Measurements from ENCODE around the gene TF. TPM values are rescaled to one million over a fixed set of nuclear protein-coding genes. Genes with fewer than 3 reads are reported as not detected.

The TF gene
- total RNA-seq, 1 donor from 2014 or later, result 2.8 TPM

DNA sequence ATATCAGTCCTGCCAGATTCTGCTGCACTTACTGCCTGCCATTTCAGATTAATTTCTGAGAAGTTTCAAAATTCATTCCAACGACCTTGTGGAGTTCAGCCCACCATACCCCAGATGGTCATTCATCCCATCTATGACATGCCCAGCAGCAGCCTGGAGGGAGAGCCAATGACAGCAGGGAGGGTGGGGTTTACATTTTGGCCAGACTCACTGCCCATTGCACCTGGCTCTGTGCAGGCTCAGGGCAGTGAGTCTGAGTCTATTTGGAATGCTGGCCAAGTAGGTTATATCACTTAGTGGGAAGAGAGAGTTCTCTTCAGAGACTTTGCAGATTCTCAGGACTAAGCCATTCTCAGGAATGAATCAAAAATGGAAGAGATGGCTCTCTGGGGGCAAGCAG is 80.9 kb downstream of the TF start:
- Histone ChIP-seq H3K9me3 (no peaks in the 10 kb centered on the region), H3K27ac (no peak overlapping the region), H3K27me3 (ENCODE audit: low read depth) (no peaks in the 10 kb centered on the region), H3K36me3 (peaks cover 26% of the 10 kb centered on the region), H3K4me1 (no peaks in the 10 kb centered on the region), H3K4me3 (no peak overlapping the region)
- DNase-seq, result no peak
- intact Hi-C loops (cut with DNase I), result no loop called here
- no peak for ATAC-seq
- TF ChIP-seq, protein P1, sequence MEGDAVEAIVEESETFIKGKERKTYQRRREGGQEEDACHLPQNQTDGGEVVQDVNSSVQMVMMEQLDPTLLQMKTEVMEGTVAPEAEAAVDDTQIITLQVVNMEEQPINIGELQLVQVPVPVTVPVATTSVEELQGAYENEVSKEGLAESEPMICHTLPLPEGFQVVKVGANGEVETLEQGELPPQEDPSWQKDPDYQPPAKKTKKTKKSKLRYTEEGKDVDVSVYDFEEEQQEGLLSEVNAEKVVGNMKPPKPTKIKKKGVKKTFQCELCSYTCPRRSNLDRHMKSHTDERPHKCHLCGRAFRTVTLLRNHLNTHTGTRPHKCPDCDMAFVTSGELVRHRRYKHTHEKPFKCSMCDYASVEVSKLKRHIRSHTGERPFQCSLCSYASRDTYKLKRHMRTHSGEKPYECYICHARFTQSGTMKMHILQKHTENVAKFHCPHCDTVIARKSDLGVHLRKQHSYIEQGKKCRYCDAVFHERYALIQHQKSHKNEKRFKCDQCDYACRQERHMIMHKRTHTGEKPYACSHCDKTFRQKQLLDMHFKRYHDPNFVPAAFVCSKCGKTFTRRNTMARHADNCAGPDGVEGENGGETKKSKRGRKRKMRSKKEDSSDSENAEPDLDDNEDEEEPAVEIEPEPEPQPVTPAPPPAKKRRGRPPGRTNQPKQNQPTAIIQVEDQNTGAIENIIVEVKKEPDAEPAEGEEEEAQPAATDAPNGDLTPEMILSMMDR (IDR thresholded peaks at IDR 0.05), result no peak

DNA sequence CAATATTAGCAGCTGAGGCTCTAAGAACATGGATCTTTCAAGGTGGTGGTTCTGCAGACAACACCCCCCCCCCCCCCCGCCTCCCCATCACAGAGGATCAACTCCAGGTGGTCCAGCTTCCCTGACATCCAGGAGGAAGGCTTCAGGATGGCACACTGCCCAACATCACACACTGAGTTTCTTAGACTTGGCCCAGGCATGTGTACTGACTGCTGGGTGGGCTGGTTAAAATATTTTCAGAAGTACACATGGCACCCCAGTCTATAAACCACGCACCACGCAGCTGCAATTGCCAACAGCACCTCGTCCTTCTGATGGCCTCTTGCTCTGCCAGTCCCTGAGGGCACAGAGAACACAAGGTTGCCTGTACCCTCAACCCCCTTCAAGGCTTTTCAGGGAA is 81.5 kb downstream of the TF start:
- H3K36me3 ChIP-seq, result peaks cover 20% of the 10 kb centered on the region
- no peaks in the 10 kb centered on the region for H3K4me1 ChIP-seq
- H3K27ac ChIP-seq, result no peak overlapping the region
- ATAC-seq (no peak), DNase-seq (no peak)
- intact Hi-C loops (cut with DNase I), result no loop called here
- no peaks in the 10 kb centered on the region for H3K27me3 ChIP-seq (ENCODE audit: low read depth)
- TF ChIP-seq, protein P1 (IDR thresholded peaks at IDR 0.05), result no peak
- no peak overlapping the region for H3K4me3 ChIP-seq
- no peaks in the 10 kb centered on the region for H3K9me3 ChIP-seq

DNA sequence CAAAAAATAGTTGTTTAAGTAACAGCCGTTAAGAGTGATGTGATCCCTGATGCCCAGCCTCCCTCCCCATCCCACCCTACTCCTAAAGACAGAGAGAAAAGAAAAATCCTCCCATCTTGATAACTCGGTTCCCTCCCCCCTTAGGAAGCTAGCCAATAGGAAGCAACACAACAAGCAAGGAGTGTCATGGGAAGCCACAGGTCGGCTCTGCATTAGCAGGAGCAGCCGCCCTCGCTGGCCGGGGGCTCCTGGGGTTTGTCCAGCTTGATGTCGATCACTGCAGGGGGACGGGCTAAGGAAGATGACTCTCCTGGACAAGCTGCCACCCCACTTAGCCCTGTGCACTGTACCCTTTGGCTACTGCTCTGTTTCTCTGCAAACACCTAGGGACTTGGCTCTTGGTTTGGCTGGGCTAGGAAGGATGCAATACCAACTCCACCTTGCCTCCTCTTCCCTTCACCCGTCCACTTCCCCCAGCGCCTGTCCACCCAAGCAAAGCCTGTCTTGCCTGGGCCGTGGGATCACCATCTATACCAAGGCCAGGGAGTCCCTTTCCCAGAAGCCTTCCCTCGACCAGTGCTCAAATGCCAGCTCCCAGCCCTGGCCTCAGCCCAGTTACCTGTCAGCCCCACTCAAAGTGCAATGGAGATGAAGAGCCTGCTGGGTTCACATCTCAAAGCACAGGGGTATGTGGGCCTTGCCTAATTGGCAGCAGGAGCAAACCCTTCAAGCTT is 82.5 kb downstream of the TF start:
- TF ChIP-seq, protein P1 (IDR thresholded peaks at IDR 0.05), result no peak
- Histone ChIP-seq H3K9me3 (no peaks in the 10 kb centered on the region), H3K27me3 (ENCODE audit: low read depth) (no peaks in the 10 kb centered on the region), H3K36me3 (peaks cover 11% of the 10 kb centered on the region), H3K4me3 (no peak overlapping the region), H3K27ac (no peak overlapping the region), H3K4me1 (no peaks in the 10 kb centered on the region)
- DNase-seq, result no peak
- intact Hi-C loops (cut with DNase I), result no loop called here
- no peak for ATAC-seq

DNA sequence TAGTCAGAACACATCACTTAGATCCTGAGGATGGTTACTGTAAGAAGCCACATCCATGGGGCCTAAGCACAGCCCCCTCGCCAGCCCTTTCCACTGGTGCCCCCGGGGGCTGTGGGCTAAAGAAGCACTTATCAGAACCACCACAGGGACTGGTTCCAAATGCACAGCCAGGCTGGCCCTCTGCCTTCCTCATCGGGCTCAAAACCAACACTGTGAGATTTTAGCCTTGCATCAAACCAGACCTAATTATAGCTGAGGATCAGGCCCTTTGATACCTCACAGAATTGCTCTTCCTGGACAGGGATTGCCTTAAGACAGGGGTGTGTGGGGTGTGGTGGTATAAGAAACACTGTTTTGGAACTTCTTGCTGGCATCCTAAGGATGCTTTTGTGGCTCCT is 83.1 kb downstream of the TF start:
- intact Hi-C loops (cut with DNase I), result no loop called here
- Histone ChIP-seq H3K4me1 (no peaks in the 10 kb centered on the region), H3K9me3 (no peaks in the 10 kb centered on the region), H3K27me3 (ENCODE audit: low read depth) (no peaks in the 10 kb centered on the region), H3K4me3 (no peak overlapping the region), H3K27ac (no peak overlapping the region), H3K36me3 (peaks cover 5% of the 10 kb centered on the region)
- ATAC-seq (no peak), DNase-seq (no peak)
- TF ChIP-seq, protein P1 (IDR thresholded peaks at IDR 0.05), result no peak

DNA sequence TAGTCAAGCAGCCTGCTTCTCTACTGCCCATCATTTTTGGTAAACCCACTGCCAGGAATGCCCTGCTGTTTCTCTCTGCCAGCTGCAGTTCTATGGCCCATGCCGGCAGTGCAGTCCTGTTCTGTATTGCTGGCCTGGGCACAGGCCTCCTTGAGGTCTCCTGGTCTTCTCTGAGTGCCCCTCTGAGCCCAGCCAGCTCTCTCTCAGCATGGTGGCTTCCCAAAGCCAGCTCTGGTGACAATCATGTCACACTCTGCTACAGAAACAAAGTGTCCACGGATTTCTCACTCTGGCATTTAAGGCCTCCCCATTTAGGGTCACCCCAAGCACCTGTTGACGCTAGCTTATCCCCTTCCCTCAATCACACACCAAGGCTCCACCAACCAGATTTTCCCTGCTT is 83.9 kb downstream of the TF start:
- TF ChIP-seq, protein P1 (IDR thresholded peaks at IDR 0.05), result no peak
- peaks cover 4% of the 10 kb centered on the region for H3K36me3 ChIP-seq
- H3K27me3 ChIP-seq (ENCODE audit: low read depth), result no peaks in the 10 kb centered on the region
- no peak overlapping the region for H3K27ac ChIP-seq
- no peak overlapping the region for H3K4me3 ChIP-seq
- no peaks in the 10 kb centered on the region for H3K9me3 ChIP-seq
- DNase-seq, result no peak
- no peaks in the 10 kb centered on the region for H3K4me1 ChIP-seq
- intact Hi-C loops (cut with DNase I), result no loop called here
- no peak for ATAC-seq

All from lower lobe of right lung (tissue), 2 donors.